DMS 273 treated with DMSO at 0.1 percent for 48 hours (cell line): ENCODE measurements around the gene CLN6.
"Not testable (repeated sequence)": the region's sequence is repeated elsewhere in the genome, so short reads cannot be mapped to it uniquely, and the experiment has no call there.

Source experiments
- DNase-seq: peaks from one replicate; lab custom pipeline; 2025; lab: John Stamatoyannopoulos, UW

CLN6 gene

DNA sequence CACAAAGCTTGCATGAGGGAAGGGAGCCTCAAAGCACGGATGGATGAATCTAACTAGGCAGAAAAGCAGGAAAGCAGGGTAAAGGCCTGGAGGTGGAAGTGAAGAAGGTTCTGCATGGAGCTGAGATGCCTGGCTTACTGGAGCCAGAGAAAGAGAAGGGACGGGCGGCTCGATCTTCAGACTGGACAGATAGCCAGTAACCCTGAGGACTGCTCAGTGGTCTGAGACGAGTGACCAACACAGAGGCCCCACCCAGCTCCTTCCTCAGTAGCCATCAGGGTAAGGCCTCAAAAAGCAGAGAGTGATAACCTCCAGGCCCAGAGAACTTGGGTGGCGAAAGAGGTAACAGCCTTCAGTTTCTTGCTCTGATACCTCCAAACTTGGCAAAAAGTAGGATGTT is 6.4 kb downstream of the CLN6 start:
- DNase-seq = no peak

DNA sequence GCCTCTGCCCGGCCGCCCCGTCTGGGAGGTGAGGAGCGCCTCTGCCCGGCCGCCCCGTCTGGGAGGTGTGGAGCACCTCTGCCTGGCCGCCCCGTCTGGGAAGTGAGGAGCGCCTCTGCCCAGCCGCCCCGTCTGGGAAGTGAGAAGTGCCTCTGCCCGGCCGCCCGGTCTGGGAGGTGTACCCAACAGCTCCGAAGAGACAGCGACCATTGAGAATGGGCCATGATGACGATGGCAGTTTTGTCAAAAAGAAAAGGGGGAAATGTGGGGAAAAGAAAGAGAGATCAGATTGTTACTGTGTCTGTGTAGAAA is 7.1 kb downstream of the CLN6 start:
- not testable (repeated sequence) for DNase-seq

DNA sequence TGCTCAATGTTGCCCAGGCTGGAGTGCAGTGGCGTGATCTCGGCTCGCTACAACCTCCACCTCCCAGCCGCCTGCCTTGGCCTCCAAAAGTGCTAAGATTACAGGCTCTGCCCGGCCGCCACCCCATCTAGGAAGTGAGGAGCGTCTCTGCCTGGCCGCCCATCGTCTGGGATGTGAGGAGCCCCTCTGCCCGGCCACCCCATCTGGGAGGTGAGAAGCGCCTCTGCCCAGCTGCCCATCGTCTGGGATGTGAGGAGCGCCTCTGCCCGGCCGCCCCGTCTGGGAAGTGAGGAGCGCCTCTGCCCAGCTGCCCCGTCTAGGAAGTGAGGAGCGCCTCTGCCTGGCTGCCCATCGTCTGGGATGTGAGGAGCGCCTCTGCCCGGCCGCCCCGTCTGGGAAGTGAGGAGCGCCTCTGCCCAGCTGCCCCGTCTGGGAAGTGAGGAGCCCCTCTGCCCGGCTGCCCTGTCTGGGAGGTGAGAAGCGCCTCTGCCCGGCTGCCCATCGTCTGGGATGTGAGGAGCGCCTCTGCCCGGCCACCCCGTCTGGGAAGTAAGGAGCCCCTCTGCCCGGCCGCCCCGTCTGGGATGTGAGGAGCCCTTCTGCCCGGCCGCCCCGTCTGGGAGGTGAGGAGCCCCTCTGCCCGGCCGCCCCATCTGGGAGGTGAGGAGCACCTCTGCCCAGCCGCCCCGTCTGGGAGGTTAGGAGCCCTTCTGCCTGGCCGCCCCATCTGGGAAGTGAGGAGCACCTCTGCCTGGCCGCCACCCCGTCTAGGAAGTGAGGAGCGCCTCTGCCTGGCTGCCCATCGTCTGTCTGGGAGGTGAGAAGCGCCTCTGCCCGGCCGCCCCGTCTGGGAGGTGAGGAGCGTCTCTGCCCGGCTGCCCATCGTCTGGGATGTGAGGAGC is 7.7 kb downstream of the CLN6 start:
- not testable (repeated sequence) for DNase-seq

DNA sequence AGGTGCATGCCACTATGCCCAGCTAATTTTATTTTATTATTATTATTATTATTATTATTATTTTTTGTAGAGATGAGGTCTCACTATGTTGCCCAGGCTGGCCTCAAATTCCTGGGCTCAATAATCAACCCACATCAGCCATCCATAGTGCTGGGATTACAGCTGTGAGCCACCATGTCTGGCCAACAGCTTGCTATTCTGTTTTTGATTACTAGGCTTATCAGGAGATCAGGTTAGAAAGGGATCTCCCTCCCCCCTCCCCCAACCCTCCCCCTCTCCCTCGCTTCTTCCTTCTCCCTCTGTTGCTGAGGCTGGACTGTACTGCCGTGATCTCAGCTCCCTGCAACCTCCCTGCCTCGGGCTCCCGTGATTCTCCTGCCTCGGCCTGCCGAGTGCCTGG is 8.6 kb downstream of the CLN6 start:
- DNase-seq = no peak

DNA sequence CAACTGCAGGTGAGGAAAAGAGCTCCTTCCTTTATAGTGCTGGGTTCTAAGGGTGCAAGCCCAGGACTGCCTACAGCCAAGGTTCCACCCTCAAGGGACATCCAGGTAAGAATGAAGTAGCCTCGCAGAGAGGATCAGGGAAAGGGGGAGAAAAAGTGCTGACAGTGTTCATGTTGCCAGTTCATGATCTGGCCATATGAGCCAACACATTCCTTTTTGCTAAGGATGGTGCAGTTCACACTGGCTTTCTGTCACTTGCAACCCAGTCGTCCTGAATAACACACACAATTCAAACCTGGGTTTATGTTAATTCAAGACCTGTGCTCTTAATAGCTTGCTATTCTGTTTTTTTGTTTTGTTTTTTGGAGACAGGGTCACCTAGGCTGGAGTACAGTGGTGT is 9.0 kb downstream of the CLN6 start:
- DNase-seq = no peak

DNA sequence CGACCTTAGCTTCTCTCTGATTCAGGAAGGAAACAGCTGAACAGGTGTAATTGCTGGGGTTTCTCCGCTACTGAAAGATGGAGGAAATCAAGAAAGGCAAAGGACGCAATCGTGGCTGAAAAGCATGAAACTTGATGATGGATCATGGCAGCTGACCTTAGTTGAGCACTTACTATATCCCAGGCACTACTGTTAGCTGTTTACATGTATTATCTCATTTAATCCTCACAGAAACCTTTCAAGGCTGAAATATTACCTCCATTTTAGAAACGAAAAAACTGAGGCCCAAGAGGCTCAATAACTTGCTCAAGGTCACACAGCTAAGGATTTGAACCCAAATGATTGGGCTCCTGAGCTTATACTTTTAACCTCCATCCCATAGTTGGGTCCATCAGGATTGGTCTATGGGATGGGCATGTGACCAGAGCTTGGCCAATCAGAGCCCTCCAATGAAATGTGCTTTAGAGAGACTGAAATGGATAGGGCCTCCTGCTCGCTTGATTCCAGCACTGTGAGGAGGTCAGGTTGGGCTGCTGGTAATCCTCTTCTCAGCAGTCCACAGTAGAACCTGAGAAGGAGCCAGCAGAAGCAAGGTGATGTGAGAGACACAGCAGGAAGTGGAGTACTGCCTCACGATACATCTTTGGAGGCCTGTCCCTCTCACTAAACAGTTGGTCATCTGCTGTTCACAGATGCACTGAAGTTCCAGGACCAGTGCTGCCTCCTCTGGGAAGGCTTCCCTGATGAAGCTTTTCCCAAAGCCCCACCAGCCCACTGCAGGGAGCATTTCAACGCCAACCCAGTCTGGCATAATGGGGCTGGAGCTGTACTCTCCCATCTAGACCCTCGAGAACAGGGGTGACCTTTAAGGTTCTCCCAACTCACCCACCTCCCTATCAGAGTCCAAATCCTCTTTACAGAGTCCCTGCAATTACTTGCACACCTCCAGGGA is 10.4 kb downstream of the CLN6 start:
- DNase-seq = no peak

DNA sequence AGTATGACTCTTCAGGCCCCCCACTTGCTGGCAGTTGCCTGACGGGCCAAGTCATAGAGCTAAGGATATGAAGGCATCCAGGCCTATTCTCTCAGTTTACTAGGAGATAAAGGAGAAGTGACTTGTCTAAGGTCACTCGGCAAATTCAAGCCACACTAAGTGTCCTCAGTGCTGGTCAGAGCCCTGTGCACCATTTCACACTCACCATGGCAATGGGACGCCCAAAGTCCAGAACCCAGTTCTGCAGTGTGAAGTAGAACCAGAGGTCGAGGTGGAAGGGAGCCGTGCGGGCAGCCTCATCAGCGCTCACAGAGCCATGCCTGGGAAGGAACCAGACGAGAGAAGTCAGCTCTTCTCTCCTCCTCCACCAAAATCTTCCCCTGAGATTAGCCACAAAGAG is 11.2 kb downstream of the CLN6 start:
- no peak for DNase-seq

DNA sequence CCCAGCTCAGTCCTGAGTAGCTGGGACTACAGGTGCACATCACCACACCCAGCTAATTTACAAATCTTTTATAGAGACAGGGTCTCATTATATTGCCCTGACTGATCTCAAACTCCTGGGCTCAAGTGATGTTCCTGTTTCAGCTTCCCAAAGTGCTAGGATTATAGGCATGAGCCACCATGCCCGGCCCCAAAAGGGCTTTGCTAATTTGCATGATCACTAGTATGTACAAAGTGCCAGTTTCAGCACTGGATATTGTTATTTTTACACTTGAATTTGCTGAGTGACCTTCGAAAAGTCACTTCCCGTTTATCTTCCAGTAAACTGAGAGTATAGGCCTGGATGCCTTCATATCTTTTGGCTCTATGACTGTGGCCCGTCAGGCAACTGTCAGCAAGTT is 12.2 kb downstream of the CLN6 start:
- DNase-seq = no peak

DNA sequence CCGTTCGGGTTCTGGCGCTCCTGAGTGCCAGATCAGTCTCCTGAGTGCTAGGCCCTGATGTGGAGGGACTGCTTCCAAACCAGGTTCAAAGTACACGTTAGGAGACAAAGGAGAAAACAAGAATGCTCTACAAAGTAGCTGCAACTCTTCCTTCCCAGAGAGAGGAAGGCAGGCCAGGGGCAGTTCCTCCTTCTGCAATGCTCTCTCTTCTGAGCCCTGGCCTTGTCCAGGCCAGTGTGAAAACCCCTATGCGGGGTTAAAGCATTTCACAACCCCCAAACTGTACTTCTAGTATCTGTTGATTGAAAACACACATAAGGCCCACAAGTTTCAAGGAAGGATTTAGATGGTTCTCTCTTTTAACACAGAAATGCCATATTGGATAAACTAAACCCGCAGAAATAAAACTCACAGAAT is 14.7 kb downstream of the CLN6 start:
- DNase-seq = no peak

DNA sequence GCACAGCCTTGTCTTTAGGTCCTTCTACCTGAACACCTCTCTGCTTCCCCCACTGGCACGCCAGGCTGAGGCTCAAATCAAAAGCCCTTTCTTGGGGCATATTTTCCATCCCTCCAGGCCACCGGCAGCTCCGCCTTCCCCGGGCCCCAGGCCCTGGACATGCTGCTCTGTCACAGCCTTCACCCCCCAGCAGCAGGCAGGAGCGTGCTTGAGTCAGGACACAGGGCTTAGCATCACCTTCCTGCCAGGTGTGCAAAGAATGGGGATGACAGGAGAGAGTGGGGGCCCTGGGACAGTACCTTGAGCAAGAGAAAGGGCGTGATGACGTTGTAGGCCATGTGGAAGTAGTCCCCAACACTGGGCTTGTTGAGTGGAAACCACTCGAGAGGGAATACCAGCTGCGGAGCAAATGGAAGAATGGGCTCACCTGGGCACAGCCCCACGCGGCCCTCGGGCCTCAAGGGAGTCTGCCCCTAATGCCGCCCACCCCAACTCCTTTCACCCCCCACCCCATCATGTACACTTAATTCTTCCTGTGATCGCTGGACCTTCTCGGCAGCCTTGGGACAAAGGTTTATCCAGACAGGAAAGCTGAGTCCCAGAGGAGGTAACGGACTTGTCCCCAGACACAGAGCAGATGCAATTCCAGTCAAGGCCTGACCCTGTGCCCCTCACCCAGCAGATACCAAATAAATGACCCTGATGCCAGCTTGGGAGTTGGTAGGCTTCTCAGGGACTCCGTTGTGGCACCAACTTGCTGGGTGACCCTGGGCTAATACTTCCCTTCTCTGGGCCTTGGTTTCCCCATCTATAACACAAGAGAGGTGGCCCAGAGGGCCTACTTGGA is 15.3 kb downstream of the CLN6 start:
- no peak for DNase-seq

DNA sequence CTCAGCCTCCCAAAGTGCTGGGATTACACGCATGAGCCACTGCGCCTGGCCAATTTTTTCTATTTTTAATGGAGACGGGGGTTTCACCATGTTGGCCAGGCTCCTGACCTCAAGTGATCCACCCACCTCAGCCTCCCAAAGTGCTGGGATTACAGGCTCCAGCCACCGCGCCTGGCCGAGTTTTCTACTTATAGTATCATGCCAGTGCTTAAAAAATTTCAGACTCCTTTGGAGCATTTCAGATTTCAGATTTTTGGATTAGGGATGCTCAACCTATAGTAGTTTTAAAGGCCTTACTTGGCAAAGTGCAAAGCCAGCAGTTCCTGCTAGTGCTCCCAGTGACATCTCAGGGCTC is 16.1 kb downstream of the CLN6 start:
- DNase-seq = not testable (repeated sequence)

DNA sequence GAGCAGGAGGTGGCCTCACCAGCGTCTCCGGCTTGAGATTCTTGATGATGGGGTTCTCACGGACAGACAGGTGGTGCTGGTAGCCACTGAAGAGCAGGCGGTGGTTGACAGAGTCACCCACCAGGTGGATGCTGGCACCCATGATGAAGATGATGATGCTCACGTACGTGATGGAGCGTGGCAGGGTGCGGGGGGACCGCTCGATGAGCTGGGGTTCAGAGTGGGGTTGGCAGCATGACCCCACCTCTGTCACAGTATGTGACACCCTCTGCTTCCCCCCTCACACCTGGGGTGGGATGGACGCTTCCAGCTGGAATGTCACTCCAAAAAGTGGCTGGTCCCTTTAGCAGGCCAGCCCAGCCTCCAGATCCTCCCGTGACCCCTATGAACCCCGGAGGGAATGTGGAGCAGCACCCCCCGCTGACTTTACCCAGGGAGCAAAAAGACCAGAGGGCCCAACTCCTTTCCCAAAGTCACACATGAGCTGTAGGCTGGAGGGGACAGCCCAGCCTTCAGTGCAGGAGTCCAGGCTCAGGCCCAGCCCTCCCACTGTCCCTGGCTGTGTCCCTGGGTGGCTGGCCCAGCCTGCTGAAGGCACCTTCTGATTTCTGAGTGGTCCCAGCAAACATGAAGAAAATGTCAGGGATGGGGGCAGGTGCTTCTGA is 17.7 kb downstream of the CLN6 start:
- no peak for DNase-seq

DNA sequence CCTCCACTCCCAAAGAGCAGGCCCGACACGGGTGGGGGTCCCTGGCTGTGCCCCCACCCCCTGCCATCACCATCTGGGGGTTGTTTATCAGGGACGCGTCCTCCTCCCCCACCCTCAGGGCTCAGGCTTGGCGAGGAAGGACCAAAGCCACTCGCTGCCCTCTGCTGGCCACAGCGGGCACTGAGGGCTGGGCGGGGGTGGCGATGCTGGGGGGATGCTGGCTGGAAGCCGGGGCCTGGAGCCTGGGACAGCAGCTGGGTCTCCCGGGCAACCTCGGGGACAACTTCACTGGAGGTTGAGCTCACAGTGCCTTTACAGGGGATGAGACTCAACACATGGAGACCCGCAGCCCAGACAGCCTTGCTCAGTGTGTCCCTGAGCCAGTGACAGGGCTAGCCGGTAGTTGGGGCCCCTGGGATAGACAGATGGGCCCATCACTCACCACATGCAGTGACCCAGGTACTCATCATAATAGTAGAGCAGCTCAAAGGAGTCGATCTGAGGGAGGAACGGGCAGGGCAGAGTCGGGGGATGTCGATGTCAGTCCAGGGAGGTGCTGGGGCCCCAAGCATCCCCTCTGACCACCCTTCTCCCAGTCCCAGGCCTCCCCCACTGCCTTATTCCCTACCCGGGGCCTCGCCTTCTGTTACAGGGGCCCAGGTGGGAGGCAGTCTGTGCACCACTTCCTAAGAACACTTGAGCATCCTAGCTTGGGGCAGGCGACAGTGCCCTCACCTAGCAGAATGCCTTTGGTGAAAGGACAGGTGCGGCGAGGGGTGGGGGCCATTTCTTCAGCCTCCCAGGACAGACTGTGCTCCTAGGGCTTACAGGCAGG is 18.5 kb downstream of the CLN6 start:
- peak; percentile 21 for DNase-seq

DNA sequence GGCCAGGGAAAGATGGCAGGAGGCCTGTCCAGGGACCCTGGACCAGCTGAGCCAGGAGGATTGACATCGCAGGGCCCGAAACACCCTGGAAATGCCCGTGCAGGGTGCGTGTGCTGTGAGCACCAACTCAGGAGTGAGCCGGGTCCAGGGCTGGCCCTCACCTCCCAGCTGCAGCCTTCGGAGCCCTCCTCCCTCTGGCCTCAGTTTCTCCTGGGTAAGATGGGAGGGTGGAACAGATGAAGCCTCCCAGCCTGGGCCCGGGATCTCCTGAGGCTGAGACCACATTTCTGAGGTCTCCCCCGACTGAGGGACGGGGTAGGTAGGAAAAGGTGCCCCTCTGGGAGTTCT is 19.1 kb downstream of the CLN6 start:
- no peak for DNase-seq

DNA sequence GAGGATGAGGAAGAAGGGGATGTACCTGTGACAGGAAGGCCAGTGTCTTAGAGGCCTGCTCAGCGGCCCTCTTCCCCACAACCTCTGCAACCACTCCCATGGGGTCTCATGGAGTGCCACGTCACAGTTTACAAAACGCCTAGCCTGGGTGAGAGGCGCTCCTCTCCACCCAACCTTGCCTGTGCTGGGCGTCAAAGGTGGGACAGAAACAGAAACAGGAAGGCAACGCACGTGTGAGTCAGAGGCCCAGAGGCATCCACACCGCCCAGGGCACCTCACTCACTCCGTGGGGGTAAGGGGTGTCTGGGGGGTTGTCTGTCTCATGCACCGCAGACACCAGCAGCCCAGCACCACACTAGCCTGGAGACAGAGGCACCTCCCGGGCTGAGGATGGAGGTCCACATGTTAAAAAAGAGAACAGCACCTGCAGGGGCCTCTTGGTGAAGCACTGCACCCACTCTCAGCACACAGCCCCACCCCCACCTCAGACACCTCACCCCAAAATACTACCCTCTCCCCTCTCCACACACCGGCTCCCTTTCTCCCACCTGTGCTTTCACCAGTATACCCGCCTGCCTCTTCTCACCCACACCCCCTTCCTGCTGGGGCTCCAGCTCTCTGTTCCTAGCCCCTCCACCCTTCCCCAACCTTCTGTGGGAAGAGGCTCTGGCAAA is 19.7 kb downstream of the CLN6 start:
- no peak for DNase-seq

DNA sequence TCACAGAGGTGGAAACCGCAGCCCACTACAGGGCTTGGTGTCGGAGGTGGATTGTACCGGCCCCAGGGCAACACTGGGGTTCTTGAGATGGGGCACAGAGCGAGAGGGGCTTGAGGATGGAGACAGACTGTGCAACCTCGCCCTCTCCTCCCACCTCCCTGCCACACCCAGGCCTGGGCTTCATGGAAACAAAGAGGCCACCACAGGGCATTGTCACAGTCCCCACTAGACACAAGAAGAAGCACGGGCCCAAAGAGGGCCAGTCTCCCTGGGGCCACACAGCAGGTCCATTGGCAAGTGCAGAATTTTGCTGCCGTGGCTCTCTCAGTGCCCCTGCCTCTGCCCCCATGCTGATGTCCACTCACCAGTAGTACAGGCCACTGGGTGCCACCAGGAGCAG is 20.3 kb downstream of the CLN6 start:
- no peak for DNase-seq

DNA sequence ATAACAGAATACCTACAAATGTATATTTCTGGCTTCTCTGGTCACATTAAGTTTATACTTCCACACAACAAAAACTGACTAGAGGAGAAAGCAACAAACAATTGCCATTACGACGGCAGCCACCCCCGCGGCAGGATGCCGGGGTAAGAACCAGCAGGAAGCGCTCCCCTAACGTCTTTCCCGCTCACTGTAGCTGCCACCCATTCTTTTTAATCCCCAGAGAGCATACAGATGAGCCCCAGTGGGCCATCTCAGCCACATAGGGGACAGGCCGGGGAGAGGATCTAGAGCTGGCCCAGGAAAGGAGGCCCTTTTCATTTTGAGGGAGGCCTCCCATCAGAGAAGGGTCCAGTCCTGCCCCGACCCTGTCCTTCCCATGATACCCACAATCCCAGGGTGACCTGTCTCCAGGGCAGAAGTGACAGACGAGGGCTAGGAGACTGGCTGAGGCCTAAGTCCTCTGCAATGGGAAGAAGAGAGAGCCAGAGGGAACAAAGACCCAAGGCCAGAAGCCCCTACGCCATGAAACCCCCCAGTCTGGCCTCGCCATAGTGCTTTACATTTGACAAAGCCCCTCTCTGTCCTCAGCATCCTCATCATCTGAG is 20.8 kb downstream of the CLN6 start:
- no peak for DNase-seq

DNA sequence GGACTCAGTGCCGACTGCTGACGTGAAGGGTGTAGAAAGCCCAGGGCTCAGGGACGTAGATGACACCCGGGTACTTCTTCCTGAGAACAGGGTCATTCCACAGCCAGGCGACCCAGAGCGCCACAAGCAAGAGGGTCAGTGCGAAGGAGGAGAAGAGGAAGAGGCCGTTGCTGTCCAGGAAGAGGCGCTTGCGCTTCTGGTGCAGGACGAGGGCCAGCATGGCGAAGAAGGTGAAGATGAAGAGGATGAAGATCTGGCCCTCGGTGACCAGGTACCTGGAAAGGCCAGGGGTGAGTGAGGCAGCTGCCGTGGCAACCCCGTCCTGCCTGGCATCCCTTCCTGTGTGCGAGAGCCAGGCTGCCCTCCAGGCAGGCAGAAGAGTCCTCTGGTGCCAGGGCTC is 21.4 kb downstream of the CLN6 start:
- no peak for DNase-seq

DNA sequence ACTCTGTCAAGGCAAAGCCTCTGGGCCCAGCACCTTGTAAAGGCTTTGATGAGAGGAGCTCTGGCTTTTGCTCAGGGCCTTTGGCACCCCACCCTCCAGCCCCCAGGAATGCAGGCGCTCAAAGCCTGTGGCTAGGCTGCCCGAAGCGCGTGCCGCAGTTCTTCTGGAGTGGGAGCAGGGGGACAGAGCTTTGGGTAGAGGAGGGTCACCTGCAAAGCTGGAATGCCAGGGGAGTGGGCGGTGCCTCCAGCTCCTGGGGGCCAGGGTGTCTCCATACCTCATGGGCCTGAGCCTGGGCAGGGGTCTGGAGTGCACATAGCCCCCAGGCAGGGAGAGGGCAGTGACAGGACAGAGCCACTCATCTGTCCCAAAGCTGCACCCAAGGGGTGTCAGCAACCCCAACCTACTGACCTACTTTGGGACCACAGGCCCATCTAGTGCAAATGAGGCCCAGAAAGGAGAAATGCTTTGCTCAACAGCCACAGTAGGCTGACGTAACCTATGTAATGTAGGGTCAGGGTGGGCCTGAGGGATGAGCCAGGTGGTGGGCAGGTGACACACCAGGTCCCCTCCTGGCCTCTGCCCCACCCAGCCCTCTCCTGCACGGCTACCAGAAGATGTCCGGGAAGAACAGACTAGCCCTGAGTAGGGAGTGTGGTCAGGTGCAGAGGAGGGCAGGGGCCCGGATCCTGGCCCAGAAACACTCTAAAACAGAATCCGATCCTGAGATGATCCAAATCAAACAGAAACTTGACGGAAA is 22.2 kb downstream of the CLN6 start:
- no peak for DNase-seq
